Activated naive CD4-positive, alpha-beta T cell treated with anti-CD3 and anti-CD28 coated beads for 36 hours (primary cell): ENCODE data around the gene PALD1. TPM values are rescaled to one million over a fixed set of nuclear protein-coding genes. Genes with fewer than 3 reads are reported as not detected.

Experiments
- CTCF ChIA-PET: fragments of 350-600 bp; sonication (Branson Sonifier 250); formaldehyde crosslinking; loops from one replicate; lab custom pipeline; 2021; ENCODE audit warnings: antibody characterized with exemption; lab: Charles Lee
- DNase-seq: peaks from one replicate; pipeline ENCODE4 v3.0.0-alpha.2; 2020
- H3K27ac Mint-ChIP-seq: one replicate; pipeline ENCODE4 v1.8.0; 2021; ENCODE audit warnings: mild to moderate bottlenecking, mixed read lengths
- H3K27me3 Mint-ChIP-seq: one replicate; pipeline ENCODE4 v1.8.0; 2021; ENCODE audit warnings: low read depth, mixed read lengths
- H3K36me3 Mint-ChIP-seq: one replicate; pipeline ENCODE4 v1.8.0; 2021; ENCODE audit warnings: low read depth, mixed read lengths
- H3K4me1 Mint-ChIP-seq: one replicate; pipeline ENCODE4 v1.8.0; 2021; ENCODE audit warnings: low read depth, mixed read lengths
- H3K4me3 Mint-ChIP-seq: one replicate; pipeline ENCODE4 v1.8.0; 2021; ENCODE audit warnings: mild to moderate bottlenecking, moderate library complexity, mixed read lengths
- H3K9me3 Mint-ChIP-seq: one replicate; pipeline ENCODE4 v1.8.0; 2021; ENCODE audit warnings: mixed read lengths
- intact Hi-C: fragments of 100-400 bp; cut with micrococcal nuclease; formaldehyde crosslinking; loops from one replicate; pipeline ENCODE4 v1.15.1; 2023
- total RNA-seq, 2 experiments: library from RNA; stranded (reverse); gene quantifications; one replicate each; pipeline ENCODE4 v1.2.3, GENCODE V29; 2021

PALD1 gene
- total RNA-seq, 2 experiments from 2014 or later = 0.69 TPM

- Mint-ChIP-seq H3K4me3 (no peak overlapping the region), H3K4me1 (peaks cover 6% of the 10 kb centered on the region), H3K9me3 (no peaks in the 10 kb centered on the region), H3K27me3 (peaks cover 3% of the 10 kb centered on the region), H3K36me3 (peaks cover 12% of the 10 kb centered on the region), H3K27ac (no peak overlapping the region)
- no peak for DNase-seq
- intact Hi-C loops = no loop called here
- CTCF ChIA-PET = interaction anchor here (0.6 kb wide), 1 partner anchor 243 kb away, joined by 3 read pairs; no protein-coding TSS in a partner anchor
These were observed 117.7 kb downstream of the PALD1 start for GRCh38 chr10:70596110-70596798.

- Mint-ChIP-seq H3K27ac (no peak overlapping the region), H3K4me3 (no peak overlapping the region), H3K9me3 (no peaks in the 10 kb centered on the region), H3K36me3 (peaks cover 12% of the 10 kb centered on the region), H3K27me3 (peaks cover 3% of the 10 kb centered on the region), H3K4me1 (peaks cover 13% of the 10 kb centered on the region)
- intact Hi-C loops = no loop called here
- CTCF ChIA-PET = interaction anchor here (1.2 kb wide), 1 partner anchor 48 kb away, joined by 3 read pairs; no protein-coding TSS in a partner anchor
- no peak for DNase-seq
These were observed 118.6 kb downstream of the PALD1 start for GRCh38 chr10:70596860-70597809.

- intact Hi-C loops = no loop called here
- Mint-ChIP-seq H3K4me3 (no peak overlapping the region), H3K36me3 (peaks cover 12% of the 10 kb centered on the region), H3K4me1 (peaks cover 23% of the 10 kb centered on the region), H3K27me3 (no peaks in the 10 kb centered on the region), H3K27ac (no peak overlapping the region), H3K9me3 (no peaks in the 10 kb centered on the region)
- CTCF ChIA-PET = interaction anchor here (1.2 kb wide), 1 partner anchor 49 kb away, joined by 3 read pairs; no protein-coding TSS in a partner anchor
- DNase-seq = no peak
These were observed 119.6 kb downstream of the PALD1 start for GRCh38 chr10:70597856-70598815.

- H3K4me1 Mint-ChIP-seq = peaks cover 27% of the 10 kb centered on the region
- no peak overlapping the region for H3K4me3 Mint-ChIP-seq
- DNase-seq = no peak
- intact Hi-C loops = no loop called here
- peaks cover 12% of the 10 kb centered on the region for H3K36me3 Mint-ChIP-seq
- no peak overlapping the region for H3K27ac Mint-ChIP-seq
- H3K27me3 Mint-ChIP-seq = no peaks in the 10 kb centered on the region
- CTCF ChIA-PET = no interaction called here
- no peaks in the 10 kb centered on the region for H3K9me3 Mint-ChIP-seq
These were observed 120.3 kb downstream of the PALD1 start for GRCh38 chr10:70598857-70599295.

- CTCF ChIA-PET = no interaction called here
- Mint-ChIP-seq H3K36me3 (peaks cover 12% of the 10 kb centered on the region), H3K27ac (no peak overlapping the region)
These were observed 120.8 kb downstream of the PALD1 start for GRCh38 chr10:70599319-70599718.

GRCh38 chr10:70599791-70600190, 121.2 kb downstream of the PALD1 start:
- DNase-seq = no peak
- Mint-ChIP-seq H3K4me1 (peaks cover 27% of the 10 kb centered on the region), H3K9me3 (no peaks in the 10 kb centered on the region), H3K4me3 (no peak overlapping the region), H3K27me3 (no peaks in the 10 kb centered on the region), H3K27ac (no peak overlapping the region), H3K36me3 (peaks cover 12% of the 10 kb centered on the region)
- CTCF ChIA-PET = no interaction called here
- intact Hi-C loops = no loop called here

More at GRCh38 chr10:70599319-70599718, 120.8 kb downstream of the PALD1 start:
- intact Hi-C loops = no loop called here
- H3K9me3 Mint-ChIP-seq = no peaks in the 10 kb centered on the region
- H3K27me3 Mint-ChIP-seq = no peaks in the 10 kb centered on the region
- peaks cover 27% of the 10 kb centered on the region for H3K4me1 Mint-ChIP-seq
- no peak overlapping the region for H3K4me3 Mint-ChIP-seq
- DNase-seq = no peak

- no peaks in the 10 kb centered on the region for H3K9me3 Mint-ChIP-seq
- intact Hi-C loops = no loop called here
- no peak overlapping the region for H3K4me3 Mint-ChIP-seq
- CTCF ChIA-PET = interaction anchor here (0.6 kb wide), 1 partner anchor 283 kb away, joined by 3 read pairs; no protein-coding TSS in a partner anchor
- no peak for DNase-seq
- H3K36me3 Mint-ChIP-seq = peaks cover 12% of the 10 kb centered on the region
- no peak overlapping the region for H3K27ac Mint-ChIP-seq
- no peaks in the 10 kb centered on the region for H3K27me3 Mint-ChIP-seq
- peaks cover 27% of the 10 kb centered on the region for H3K4me1 Mint-ChIP-seq
These were observed 122.2 kb downstream of the PALD1 start for GRCh38 chr10:70600512-70601395.

- intact Hi-C loops = loop anchor here (1.0 kb wide), 1 partner anchor 23 kb away; no protein-coding TSS in a partner anchor
- Mint-ChIP-seq H3K27ac (peak overlapping the region; percentile 68), H3K9me3 (no peaks in the 10 kb centered on the region), H3K27me3 (no peaks in the 10 kb centered on the region), H3K4me3 (peak overlapping the region; percentile 82), H3K36me3 (peaks cover 12% of the 10 kb centered on the region), H3K4me1 (peaks cover 27% of the 10 kb centered on the region)
- DNase-seq = no peak
- CTCF ChIA-PET = interaction anchor here (0.6 kb wide), 1 partner anchor 282 kb away, joined by 3 read pairs; no protein-coding TSS in a partner anchor
These were observed 123.2 kb downstream of the PALD1 start for GRCh38 chr10:70601746-70602145.

GRCh38 chr10:70602665-70603448, 124.3 kb downstream of the PALD1 start, which contains the start of gene PRF1:
TSS of gene PRF1 (minus strand) at chr10:70602741. CDS start at chr10:70600902, 1,839 bp downstream.
- intact Hi-C loops = loop anchor here (1.0 kb wide), 1 partner anchor 25 kb away; no protein-coding TSS in a partner anchor
- H3K36me3 Mint-ChIP-seq = peaks cover 5% of the 10 kb centered on the region
- H3K27me3 Mint-ChIP-seq = no peaks in the 10 kb centered on the region
- peak within 1 kb of the TSS; percentile 68 for H3K27ac Mint-ChIP-seq
- peak; percentile 84 for DNase-seq
- peak within 1 kb of the TSS; percentile 82 for H3K4me3 Mint-ChIP-seq
- no peaks in the 10 kb centered on the region for H3K9me3 Mint-ChIP-seq
- peaks cover 33% of the 10 kb centered on the region for H3K4me1 Mint-ChIP-seq
- CTCF ChIA-PET = interaction anchor here (0.7 kb wide), 1 partner anchor 201 kb away, joined by 3 read pairs; no protein-coding TSS in a partner anchor

- Mint-ChIP-seq H3K36me3 (peaks cover 4% of the 10 kb centered on the region), H3K27ac (no peak overlapping the region), H3K4me1 (peaks cover 33% of the 10 kb centered on the region), H3K4me3 (no peak overlapping the region), H3K9me3 (no peaks in the 10 kb centered on the region), H3K27me3 (no peaks in the 10 kb centered on the region)
- DNase-seq = no peak
- intact Hi-C loops = no loop called here
- CTCF ChIA-PET = no interaction called here
These were observed 124.9 kb downstream of the PALD1 start for GRCh38 chr10:70603449-70603801.
